Measurements from ENCODE around the gene SNAPC2.

DNA sequence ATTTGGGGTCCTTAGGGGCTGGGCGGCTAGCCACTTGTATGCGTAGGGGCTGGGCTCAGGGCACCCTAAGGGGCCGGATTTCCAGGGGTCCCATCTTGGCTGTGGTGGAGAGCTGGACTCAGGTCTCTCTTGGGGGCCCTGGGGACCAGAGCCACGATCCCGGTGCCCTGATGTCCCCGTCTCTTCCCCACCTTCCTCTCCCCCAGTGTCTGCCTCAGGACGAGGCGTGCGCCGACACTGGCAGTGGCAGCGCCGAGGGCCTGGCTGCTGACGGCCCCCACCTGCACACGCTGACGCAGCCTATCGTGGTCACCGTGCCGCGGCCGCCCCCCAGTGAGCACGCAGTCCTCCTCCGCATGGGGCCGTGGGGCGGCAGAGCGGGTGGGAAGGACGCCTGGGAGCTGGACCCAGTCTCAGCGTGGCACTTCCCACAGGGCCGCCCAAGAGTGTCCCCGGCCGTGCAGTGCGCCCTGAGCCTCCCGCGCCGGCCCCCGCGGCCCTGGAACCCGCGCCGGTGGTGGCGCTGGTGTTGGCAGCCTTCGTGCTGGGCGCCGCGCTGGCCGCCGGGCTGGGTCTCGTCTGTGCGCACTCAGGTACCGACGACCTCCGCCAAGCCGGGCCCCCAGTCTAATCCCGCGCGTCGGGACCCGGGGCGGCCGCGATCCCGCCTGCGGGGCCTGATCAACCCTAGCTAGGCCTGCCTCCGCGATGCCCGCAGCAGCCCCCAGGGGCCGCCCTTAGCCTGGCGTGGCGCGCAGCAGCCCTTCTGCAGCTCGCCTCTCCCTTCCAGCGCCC is 2.7 kb upstream of the SNAPC2 start:
- TF ChIP-seq, protein P1, sequence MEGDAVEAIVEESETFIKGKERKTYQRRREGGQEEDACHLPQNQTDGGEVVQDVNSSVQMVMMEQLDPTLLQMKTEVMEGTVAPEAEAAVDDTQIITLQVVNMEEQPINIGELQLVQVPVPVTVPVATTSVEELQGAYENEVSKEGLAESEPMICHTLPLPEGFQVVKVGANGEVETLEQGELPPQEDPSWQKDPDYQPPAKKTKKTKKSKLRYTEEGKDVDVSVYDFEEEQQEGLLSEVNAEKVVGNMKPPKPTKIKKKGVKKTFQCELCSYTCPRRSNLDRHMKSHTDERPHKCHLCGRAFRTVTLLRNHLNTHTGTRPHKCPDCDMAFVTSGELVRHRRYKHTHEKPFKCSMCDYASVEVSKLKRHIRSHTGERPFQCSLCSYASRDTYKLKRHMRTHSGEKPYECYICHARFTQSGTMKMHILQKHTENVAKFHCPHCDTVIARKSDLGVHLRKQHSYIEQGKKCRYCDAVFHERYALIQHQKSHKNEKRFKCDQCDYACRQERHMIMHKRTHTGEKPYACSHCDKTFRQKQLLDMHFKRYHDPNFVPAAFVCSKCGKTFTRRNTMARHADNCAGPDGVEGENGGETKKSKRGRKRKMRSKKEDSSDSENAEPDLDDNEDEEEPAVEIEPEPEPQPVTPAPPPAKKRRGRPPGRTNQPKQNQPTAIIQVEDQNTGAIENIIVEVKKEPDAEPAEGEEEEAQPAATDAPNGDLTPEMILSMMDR (IDR thresholded peaks at IDR 0.05; ENCODE audit: insufficient read depth, low read length): peak; percentile 70
- TF ChIP-seq POLR2AphosphoS5 (IDR thresholded peaks at IDR 0.05; ENCODE audit: low read depth) (no peak), GABPA (IDR thresholded peaks at IDR 0.05; ENCODE audit: low read depth) (no peak), SPI1 (IDR thresholded peaks at IDR 0.05; ENCODE audit: borderline replicate concordance, low read depth) (no peak)

Data from HL-60 (cell line).